Natural killer cell (primary cell): ENCODE results near the gene TBL1XR1. TPM values are rescaled to one million over a fixed set of nuclear protein-coding genes. Genes with fewer than 3 reads are reported as not detected.
A peak's percentile ranks its signal among the peaks of the same experiment; 100 is the strongest.

Experiments used
- ATAC-seq, 3 donors: fragments of 150-1000 bp in 2 of 3; fragments of 200-7000 bp in 1 of 3; cut with Tn5 transposase; 1 replicate in 1 of 3; 2 replicates in 2 of 3; pipeline ENCODE4 v1.10.0; 2021; ENCODE audit warnings: mild to moderate bottlenecking in 2 of 3, moderate library complexity in 2 of 3
- DNase-seq, 2 donors: peaks; one replicate each; pipeline versions ENCODE4 v3.0.0 to v3.0.0-alpha.2; 2013 to 2021; ENCODE audit warnings: mixed read lengths in 1 of 2
- H3K27ac ChIP-seq: one replicate; pipeline ENCODE4 v1.5.1; 2013; ENCODE audit warnings: mild to moderate bottlenecking, low read length
- H3K27me3 ChIP-seq: one replicate; pipeline ENCODE4 v1.6.1; 2013; ENCODE audit warnings: low read length; ENCODE audit not compliant: control insufficient read depth, insufficient read depth
- H3K36me3 ChIP-seq: one replicate; pipeline ENCODE4 v1.6.1; 2013; ENCODE audit warnings: low read length; ENCODE audit not compliant: control insufficient read depth, insufficient read depth
- H3K4me1 ChIP-seq: one replicate; pipeline ENCODE4 v1.6.1; 2013; ENCODE audit warnings: low read length; ENCODE audit not compliant: control insufficient read depth, insufficient read depth
- H3K4me3 ChIP-seq: one replicate; pipeline ENCODE4 v1.5.1; 2013; ENCODE audit warnings: low read length
- H3K9me3 ChIP-seq: one replicate; pipeline ENCODE4 v1.6.1; 2013; ENCODE audit warnings: low read length; ENCODE audit not compliant: control insufficient read depth, insufficient read depth
- H3K27ac Mint-ChIP-seq, 2 donors: one replicate each; pipeline ENCODE4 v1.8.0; 2022; ENCODE audit warnings: mild to moderate bottlenecking in 2 of 2, mixed read lengths in 2 of 2, moderate library complexity in 1 of 2
- H3K27me3 Mint-ChIP-seq, 2 donors: one replicate each; pipeline ENCODE4 v1.8.0; 2022; ENCODE audit warnings: low read depth in 2 of 2, mixed read lengths in 2 of 2
- H3K36me3 Mint-ChIP-seq: one replicate; pipeline ENCODE4 v1.8.0; 2022; ENCODE audit warnings: mixed read lengths
- H3K4me1 Mint-ChIP-seq, 2 donors: one replicate each; pipeline ENCODE4 v1.8.0; 2022; ENCODE audit warnings: mixed read lengths in 2 of 2
- H3K4me3 Mint-ChIP-seq: one replicate; pipeline ENCODE4 v1.8.0; 2022; ENCODE audit warnings: mild to moderate bottlenecking, moderate library complexity, mixed read lengths
- H3K9me3 Mint-ChIP-seq, 2 donors: one replicate each; pipeline ENCODE4 v1.8.0; 2022; ENCODE audit warnings: mixed read lengths in 2 of 2
- CTCF ChIP-seq: fragments of 200-600 bp; IDR thresholded peaks from one replicate; pipeline ENCODE4 v1.8.0; 2022; ENCODE audit warnings: antibody characterized with exemption
- WGBS: methylation state at CpG from one replicate; pipeline ENCODE4 v1.1.7; 2013; ENCODE audit warnings: missing lambda C conversion rate; ENCODE audit not compliant: insufficient coverage; 5-methylcytosine and 5-hydroxymethylcytosine counted together
- intact Hi-C: fragments of 100-400 bp; cut with micrococcal nuclease; formaldehyde crosslinking; loops from one replicate; pipeline ENCODE4 v1.14.2; 2022
- total RNA-seq, 4 donors: library from RNA; stranded (reverse); fragments of 120-200 nt in 1 of 4; gene quantifications; one replicate each; pipeline versions ENCODE4 v1.2.3 to v1.2.4, GENCODE V29; 2013 to 2022

The TBL1XR1 gene
- total RNA-seq, 3 donors from 2014 or later (not counting 1 experiment from before 2014, with no cell fraction given), result 74.6 to 118 (median 81.7) TPM

- Mint-ChIP-seq H3K9me3 (peaks cover 2 to 3% of the 10 kb centered on the region in 2 donors), H3K27me3 (no peaks in the 10 kb centered on the region), H3K36me3 (peaks cover 9% of the 10 kb centered on the region), H3K27ac (peak overlapping the region; percentile 1 to 66), H3K4me1 (peaks cover 49 to 53% of the 10 kb centered on the region in 2 donors), H3K4me3 (no peak overlapping the region)
- no peak overlapping the region for H3K27ac ChIP-seq
- ATAC-seq (no peak), DNase-seq (no peak)
- no peaks in the 10 kb centered on the region for H3K27me3 ChIP-seq
- no peaks in the 10 kb centered on the region for H3K36me3 ChIP-seq
- intact Hi-C loops, result no loop called here
- H3K4me1 ChIP-seq, result peaks cover 3% of the 10 kb centered on the region
- no peaks in the 10 kb centered on the region for H3K9me3 ChIP-seq
- no peak overlapping the region for H3K4me3 ChIP-seq
- TF ChIP-seq CTCF, result no peak
Measured at GRCh38 chr3:177093966-177094365, 103.3 kb downstream of the TBL1XR1 start.

GRCh38 chr3:177089901-177090300 lies 107.4 kb downstream of the TBL1XR1 start:
- WGBS, result no CpG with 5 or more reads among the region's 1 CpG
- intact Hi-C loops, result no loop called here
- TF ChIP-seq CTCF, result no peak
- H3K4me3 ChIP-seq, result no peak overlapping the region
- H3K4me1 Mint-ChIP-seq, result peaks cover 63 to 66% of the 10 kb centered on the region in 2 donors
- no peaks in the 10 kb centered on the region for H3K36me3 ChIP-seq
- ATAC-seq (no peak), DNase-seq (no peak)
- peak overlapping the region; percentile 41 to 67 for H3K27ac Mint-ChIP-seq
- no peak overlapping the region for H3K27ac ChIP-seq
- no peaks in the 10 kb centered on the region for H3K27me3 Mint-ChIP-seq
- peaks cover 2 to 3% of the 10 kb centered on the region in 2 donors for H3K9me3 Mint-ChIP-seq
- no peaks in the 10 kb centered on the region for H3K9me3 ChIP-seq
- H3K36me3 Mint-ChIP-seq, result peaks cover 9% of the 10 kb centered on the region
- H3K27me3 ChIP-seq, result no peaks in the 10 kb centered on the region
- no peak overlapping the region for H3K4me3 Mint-ChIP-seq
- peaks cover 3% of the 10 kb centered on the region for H3K4me1 ChIP-seq

- H3K4me1 Mint-ChIP-seq, result peaks cover 65 to 70% of the 10 kb centered on the region in 2 donors
- 97% methylated on average over 3 of the region's 3 CpGs for WGBS
- no peak overlapping the region for H3K4me3 ChIP-seq
- no peaks in the 10 kb centered on the region for H3K9me3 ChIP-seq
- H3K4me3 Mint-ChIP-seq, result no peak overlapping the region
- H3K27me3 Mint-ChIP-seq, result no peaks in the 10 kb centered on the region
- no peak for ATAC-seq
- H3K4me1 ChIP-seq, result peaks cover 3% of the 10 kb centered on the region
- peak overlapping the region; percentile 41 to 67 for H3K27ac Mint-ChIP-seq
- no peak overlapping the region for H3K27ac ChIP-seq
- H3K36me3 ChIP-seq, result no peaks in the 10 kb centered on the region
- peaks cover 2 to 3% of the 10 kb centered on the region in 2 donors for H3K9me3 Mint-ChIP-seq
- no peaks in the 10 kb centered on the region for H3K27me3 ChIP-seq
- DNase-seq, result no peak
- intact Hi-C loops, result no loop called here
- no peak for TF ChIP-seq CTCF
- peaks cover 9% of the 10 kb centered on the region for H3K36me3 Mint-ChIP-seq
Measured at GRCh38 chr3:177089110-177089509, 108.2 kb downstream of the TBL1XR1 start.

- Histone ChIP-seq H3K4me3 (no peak overlapping the region), H3K36me3 (no peaks in the 10 kb centered on the region), H3K27ac (no peak overlapping the region), H3K9me3 (no peaks in the 10 kb centered on the region), H3K4me1 (peaks cover 3% of the 10 kb centered on the region), H3K27me3 (no peaks in the 10 kb centered on the region)
- no peak for ATAC-seq
- H3K4me1 Mint-ChIP-seq, result peaks cover 61 to 62% of the 10 kb centered on the region in 2 donors
- no peaks in the 10 kb centered on the region for H3K9me3 Mint-ChIP-seq
- no CpG with 5 or more reads among the region's 2 CpGs for WGBS
- TF ChIP-seq CTCF, result no peak
- intact Hi-C loops, result no loop called here
- no peaks in the 10 kb centered on the region for H3K27me3 Mint-ChIP-seq
- no peak overlapping the region for H3K4me3 Mint-ChIP-seq
- peak overlapping the region; percentile 15 to 56 for H3K27ac Mint-ChIP-seq
- no peak for DNase-seq
- H3K36me3 Mint-ChIP-seq, result no peaks in the 10 kb centered on the region
Measured at GRCh38 chr3:177085794-177086193, 111.5 kb downstream of the TBL1XR1 start.
